Esophagus (tissue), 2 donors: ENCODE results near the gene GAPDHS. TPM values are rescaled to one million over a fixed set of nuclear protein-coding genes. Genes with fewer than 3 reads are reported as not detected.

Experiments
- polyA plus RNA-seq, 2 donors: library from polyadenylated mRNA; stranded (reverse); fragments of 200-250 nt; gene quantifications; one replicate each; pipeline ENCODE4 v1.2.3, GENCODE V29; 2013
- donor health status: healthy with polysubstance abuse.
- donor health status: Bipolar disorder and iron deficiency.

GAPDHS gene
- polyA plus RNA-seq, 2 donors = not detected

Other genes with a start within 250 kb of the GAPDHS start
- gene MAG, start 241.3 kb upstream of the GAPDHS start, polyA plus RNA-seq = not detected
- 1 to 10 TPM in 1 of 2 donors, under 1 TPM in 1; 0.71 to 1.2 TPM for gene CD22, start 204.3 kb upstream of the GAPDHS start, polyA plus RNA-seq
- not detected for gene FFAR1, start 185.6 kb upstream of the GAPDHS start, polyA plus RNA-seq
- not detected for gene FFAR3, start 175.0 kb upstream of the GAPDHS start, polyA plus RNA-seq
- not detected for gene GPR42, start 162.4 kb upstream of the GAPDHS start, polyA plus RNA-seq
- 1 to 10 TPM in 1 of 2 donors, under 1 TPM in 1; 0.59 to 1.4 TPM for gene FFAR2, start 85.2 kb upstream of the GAPDHS start, polyA plus RNA-seq
- gene KRTDAP, start 43.0 kb upstream of the GAPDHS start, polyA plus RNA-seq = 100 to 1,000 TPM; 109 to 238 TPM
- 100 to 1,000 TPM; 223 to 315 TPM for gene DMKN, start 19.8 kb upstream of the GAPDHS start, polyA plus RNA-seq
- 1,000 to 10,000 TPM in 1 of 2 donors, 100 to 1,000 TPM in 1; 453 to 1,191 TPM for gene SBSN, start 5.1 kb upstream of the GAPDHS start, polyA plus RNA-seq
- 100 to 1,000 TPM in 1 of 2 donors, 10 to 100 TPM in 1; 61.7 to 145 TPM for gene TMEM147, start 12.2 kb downstream of the GAPDHS start, polyA plus RNA-seq
- gene ATP4A, start 30.2 kb downstream of the GAPDHS start, polyA plus RNA-seq = under 1 TPM; 0.02 to 0.12 TPM
- not detected for gene PMIS2, start 52.7 kb downstream of the GAPDHS start, polyA plus RNA-seq
- 10 to 100 TPM; 10.1 to 24.1 TPM for gene HAUS5, start 79.3 kb downstream of the GAPDHS start, polyA plus RNA-seq
- 10 to 100 TPM; 47.8 to 61.5 TPM for gene RBM42, start 95.6 kb downstream of the GAPDHS start, polyA plus RNA-seq
- gene ETV2, start 108.3 kb downstream of the GAPDHS start, polyA plus RNA-seq = 1 to 10 TPM; 3.4 to 5.6 TPM
- gene COX6B1, start 114.9 kb downstream of the GAPDHS start, polyA plus RNA-seq = 1,000 to 10,000 TPM; 1,022 to 1,339 TPM
- 10 to 100 TPM; 10.7 to 11.5 TPM for gene UPK1A, start 133.1 kb downstream of the GAPDHS start, polyA plus RNA-seq
- gene ZBTB32, start 171.1 kb downstream of the GAPDHS start, polyA plus RNA-seq = under 1 TPM; 0.07 to 0.18 TPM
- 10 to 100 TPM; 21.5 to 33.8 TPM for gene KMT2B, start 184.5 kb downstream of the GAPDHS start, polyA plus RNA-seq
- gene IGFLR1, start 209.0 kb downstream of the GAPDHS start, polyA plus RNA-seq = 1 to 10 TPM; 4.3 to 5.1 TPM
- gene U2AF1L4, start 212.0 kb downstream of the GAPDHS start, polyA plus RNA-seq = 10 to 100 TPM; 17.4 to 43.4 TPM
- gene PSENEN, start 212.2 kb downstream of the GAPDHS start, polyA plus RNA-seq = 100 to 1,000 TPM in 1 of 2 donors, 10 to 100 TPM in 1; 62.5 to 128 TPM
- gene LIN37, start 215.1 kb downstream of the GAPDHS start, polyA plus RNA-seq = 10 to 100 TPM; 10.6 to 20.9 TPM
- gene HSPB6, start 223.6 kb downstream of the GAPDHS start, polyA plus RNA-seq = 10 to 100 TPM; 12.5 to 18.3 TPM
- 10 to 100 TPM in 1 of 2 donors, 1 to 10 TPM in 1; 5.5 to 13.8 TPM for gene PROSER3, start 224.7 kb downstream of the GAPDHS start, polyA plus RNA-seq
- gene ARHGAP33, start 242.1 kb downstream of the GAPDHS start, polyA plus RNA-seq = 10 to 100 TPM in 1 of 2 donors, 1 to 10 TPM in 1; 5.7 to 20.8 TPM